ENCODE data around the gene GEMIN7.

DNA sequence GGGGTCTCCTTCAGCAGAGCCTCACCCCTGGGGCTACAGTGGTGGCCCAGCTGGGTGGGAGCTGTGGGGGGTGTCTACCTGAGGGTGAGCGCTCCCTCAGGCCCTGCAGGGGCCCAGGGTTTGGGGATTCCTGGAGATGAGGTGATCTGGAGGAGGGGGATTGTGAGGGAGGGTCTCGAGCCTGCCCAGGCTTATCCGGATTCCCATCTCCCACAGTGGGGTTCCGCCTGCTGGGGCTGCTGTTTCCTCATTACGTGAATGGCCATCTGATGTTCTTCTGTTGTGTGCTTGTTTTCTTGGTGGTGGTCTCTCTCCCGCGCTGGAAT lies 18.4 kb downstream of the GEMIN7 start:
- TF ChIP-seq, protein P1, sequence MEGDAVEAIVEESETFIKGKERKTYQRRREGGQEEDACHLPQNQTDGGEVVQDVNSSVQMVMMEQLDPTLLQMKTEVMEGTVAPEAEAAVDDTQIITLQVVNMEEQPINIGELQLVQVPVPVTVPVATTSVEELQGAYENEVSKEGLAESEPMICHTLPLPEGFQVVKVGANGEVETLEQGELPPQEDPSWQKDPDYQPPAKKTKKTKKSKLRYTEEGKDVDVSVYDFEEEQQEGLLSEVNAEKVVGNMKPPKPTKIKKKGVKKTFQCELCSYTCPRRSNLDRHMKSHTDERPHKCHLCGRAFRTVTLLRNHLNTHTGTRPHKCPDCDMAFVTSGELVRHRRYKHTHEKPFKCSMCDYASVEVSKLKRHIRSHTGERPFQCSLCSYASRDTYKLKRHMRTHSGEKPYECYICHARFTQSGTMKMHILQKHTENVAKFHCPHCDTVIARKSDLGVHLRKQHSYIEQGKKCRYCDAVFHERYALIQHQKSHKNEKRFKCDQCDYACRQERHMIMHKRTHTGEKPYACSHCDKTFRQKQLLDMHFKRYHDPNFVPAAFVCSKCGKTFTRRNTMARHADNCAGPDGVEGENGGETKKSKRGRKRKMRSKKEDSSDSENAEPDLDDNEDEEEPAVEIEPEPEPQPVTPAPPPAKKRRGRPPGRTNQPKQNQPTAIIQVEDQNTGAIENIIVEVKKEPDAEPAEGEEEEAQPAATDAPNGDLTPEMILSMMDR (conservative IDR thresholded peaks at IDR 0.05 in 1 of 2, IDR thresholded peaks at IDR 0.05 in 1 of 2; ENCODE audit: low read depth in 1 of 2, low read length in 2 of 2), result no peak
- no peak for TF ChIP-seq EZH2 (IDR thresholded peaks at IDR 0.05; ENCODE audit: low read length, missing control alignments)
